HG02798 (cell line): ENCODE measurements around the gene TNFRSF18.
"Not testable (repeated sequence)": the region's sequence is repeated elsewhere in the genome, so short reads cannot be mapped to it uniquely, and the experiment has no call there.

ENCODE experiments used
- ATAC-seq: cut with Tn5 transposase; IDR thresholded peaks from one replicate; pipeline ENCODE4 v1.9.1; 2021; ENCODE audit warnings: mild to moderate bottlenecking; ENCODE audit not compliant: unreplicated experiment, poor library complexity

The TNFRSF18 gene

GRCh38 chr1:1199141-1199960 lies 7.0 kb downstream of the TNFRSF18 start:
- ATAC-seq = no peak

GRCh38 chr1:1198423-1199140 lies 7.8 kb downstream of the TNFRSF18 start:
- no peak for ATAC-seq

GRCh38 chr1:1197551-1198422 lies 8.6 kb downstream of the TNFRSF18 start:
- ATAC-seq = no peak

- no peak for ATAC-seq
Observed at GRCh38 chr1:1197188-1197500, 9.2 kb downstream of the TNFRSF18 start.

GRCh38 chr1:1196431-1197187 lies 9.8 kb downstream of the TNFRSF18 start:
- ATAC-seq = no peak

- not testable (repeated sequence) for ATAC-seq
Observed at GRCh38 chr1:1195726-1196125, 10.7 kb downstream of the TNFRSF18 start.

GRCh38 chr1:1194723-1195122 lies 11.7 kb downstream of the TNFRSF18 start:
- ATAC-seq = no peak

GRCh38 chr1:1191734-1192133 lies 14.7 kb downstream of the TNFRSF18 start:
- ATAC-seq = no peak

- no peak for ATAC-seq
Observed at GRCh38 chr1:1189111-1189510, 17.3 kb downstream of the TNFRSF18 start.

GRCh38 chr1:1187938-1188337 lies 18.5 kb downstream of the TNFRSF18 start:
- ATAC-seq = no peak

- no peak for ATAC-seq
Observed at GRCh38 chr1:1185101-1185765, 21.2 kb downstream of the TNFRSF18 start.

GRCh38 chr1:1183833-1184775 lies 22.3 kb downstream of the TNFRSF18 start:
- ATAC-seq = no peak

- ATAC-seq = no peak
Observed at GRCh38 chr1:1183221-1183747, 23.1 kb downstream of the TNFRSF18 start.

- no peak for ATAC-seq
Observed at GRCh38 chr1:1182491-1183220, 23.7 kb downstream of the TNFRSF18 start.

- no peak for ATAC-seq
Observed at GRCh38 chr1:1181938-1182410, 24.4 kb downstream of the TNFRSF18 start.

- no peak for ATAC-seq
Observed at GRCh38 chr1:1181129-1181937, 25.1 kb downstream of the TNFRSF18 start.
